ENCODE results near the gene RNF121. TPM values are rescaled to one million over a fixed set of nuclear protein-coding genes. Genes with fewer than 3 reads are reported as not detected.

Gene RNF121
- total and polyA plus RNA-seq, 2 of the 8 experiments (the other 6 are each of a cell fraction or from before 2014, with no cell fraction given) = 39.7 to 51.6 TPM

DNA sequence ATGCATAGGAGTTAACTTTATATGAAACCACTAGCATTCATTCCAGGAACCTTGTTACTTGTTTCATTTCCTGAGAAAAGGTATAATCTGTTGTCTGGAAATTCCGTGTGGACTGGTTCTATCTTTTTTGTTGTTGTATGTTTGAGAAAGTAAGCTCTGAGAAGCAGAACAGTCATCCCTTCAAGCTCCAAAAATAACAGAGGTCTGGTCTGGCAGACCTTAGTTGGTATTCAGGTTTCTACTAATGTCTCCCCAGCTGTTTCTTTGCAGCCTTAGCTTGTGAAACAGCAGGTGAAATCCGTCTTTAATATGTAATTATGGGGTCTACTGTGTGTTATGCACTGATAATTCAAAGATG, 2.4 kb downstream of the RNF121 start:
- Histone ChIP-seq H4K91ac (replicated peaks; ENCODE audit: insufficient read length, low read length) (no peak overlapping the region), H2AK5ac (ENCODE audit: low read depth, low read length) (no peak overlapping the region), H4K8ac (ENCODE audit: extremely low read depth, insufficient read depth, low read length) (no peak overlapping the region), H2BK5ac (ENCODE audit: low read depth, low read length) (no peak overlapping the region), H3K9me3 (ENCODE audit: insufficient read depth in 2 of 2, low read depth in 1 of 2, low read length in 1 of 2) (no peaks in the 10 kb centered on the region), H3K14ac (ENCODE audit: insufficient read length) (no peak overlapping the region), H3K27ac (ENCODE audit: low read depth, low read length) (no peak overlapping the region), H3K23ac (ENCODE audit: insufficient read length) (no peak overlapping the region), H2BK15ac (ENCODE audit: low read length) (no peak overlapping the region), H3K27me3 (replicated peaks in 1 of 4; ENCODE audit: control insufficient read depth in 3 of 4, extremely low read depth in 1 of 4, insufficient read depth in 3 of 4, low read length in 3 of 4) (no peaks in the 10 kb centered on the region), H3K4ac (replicated peaks; ENCODE audit: insufficient read length, low read depth, low read length) (no peak overlapping the region), H3K56ac (replicated peaks; ENCODE audit: insufficient read length, low read depth, low read length) (no peak overlapping the region), H3K4me2 (ENCODE audit: insufficient read depth in 1 of 2, low read depth in 2 of 2, low read length in 2 of 2) (no peak overlapping the region), H2BK12ac (ENCODE audit: low read depth, low read length) (no peak overlapping the region), H3K79me2 (ENCODE audit: control insufficient read depth in 1 of 2, insufficient read depth in 2 of 2, low read length in 2 of 2) (peaks cover 23 to 76% of the 10 kb centered on the region in 2 experiments), H3K36me3 (ENCODE audit: control insufficient read depth in 2 of 4, insufficient read depth in 4 of 4, low read length in 3 of 4) (no peaks in the 10 kb centered on the region; a peak in 1 of 8 replicates), H3K4me3 (ENCODE audit: extremely low read depth in 1 of 4, insufficient read depth in 2 of 4, low read depth in 3 of 4, low read length in 4 of 4) (no peak overlapping the region), H2BK120ac (replicated peaks; ENCODE audit: low read depth, low read length) (no peak overlapping the region), H3K4me1 (replicated peaks in 1 of 4; ENCODE audit: control insufficient read depth in 3 of 4, insufficient read depth in 4 of 4, low read length in 3 of 4) (peaks cover 0 to 4% (median 0%) of the 10 kb centered on the region in 4 experiments; a peak in 2 of 7 replicates), H3K23me2 (ENCODE audit: low read depth, low read length) (peaks cover 13% of the 10 kb centered on the region), H3K9ac (replicated peaks in 1 of 4; ENCODE audit: extremely low read depth in 1 of 4, low read depth in 3 of 4, low read length in 3 of 4) (no peak overlapping the region), H3K79me1 (ENCODE audit: low read depth, low read length) (peaks cover 4% of the 10 kb centered on the region), H4K20me1 (replicated peaks in 1 of 2; ENCODE audit: control insufficient read depth in 1 of 2, insufficient read depth in 2 of 2, low read length in 2 of 2) (peaks cover 10 to 11% of the 10 kb centered on the region in 2 experiments), H4K5ac (ENCODE audit: insufficient read length, low read depth, low read length) (no peak overlapping the region), H2BK20ac (ENCODE audit: low read length) (no peak overlapping the region), H3K18ac (ENCODE audit: extremely low read depth, low read length) (no peak overlapping the region), H2AFZ (ENCODE audit: low read length) (no peak overlapping the region)
- CTCF ChIA-PET (ENCODE audit: partially characterized antibody) = interaction anchor here (1.1 to 2.2 kb wide), 2 partner anchors 46 to 83 kb away, joined by 3 to 6 read pairs; no protein-coding TSS in a partner anchor
- 77% methylated on average over 2 of the region's 2 CpGs; no CpG with 5 or more reads in 1 of the 2 experiments for WGBS, 2 experiments (ENCODE audit: extremely low coverage in 1 of 2, insufficient coverage in 1 of 2, insufficient read length in 1 of 2, insufficient replicate concordance in 2 of 2, low coverage in 1 of 2, low lambda C conversion rate in 2 of 2, missing lambda C conversion rate in 1 of 2)
- FAIRE-seq = no peak
- TF ChIP-seq, protein P1, sequence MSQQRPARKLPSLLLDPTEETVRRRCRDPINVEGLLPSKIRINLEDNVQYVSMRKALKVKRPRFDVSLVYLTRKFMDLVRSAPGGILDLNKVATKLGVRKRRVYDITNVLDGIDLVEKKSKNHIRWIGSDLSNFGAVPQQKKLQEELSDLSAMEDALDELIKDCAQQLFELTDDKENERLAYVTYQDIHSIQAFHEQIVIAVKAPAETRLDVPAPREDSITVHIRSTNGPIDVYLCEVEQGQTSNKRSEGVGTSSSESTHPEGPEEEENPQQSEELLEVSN (IDR thresholded peaks at IDR 0.05) = no peak
- TF ChIP-seq ASH2L (IDR thresholded peaks at IDR 0.05; ENCODE audit: low read length) (no peak), RBBP5 (IDR thresholded peaks at IDR 0.05; ENCODE audit: borderline replicate concordance, low read depth, low read length) (no peak)
- POLR2A ChIA-PET (ENCODE audit: partially characterized antibody) = no interaction called here
- DNase-seq (ENCODE audit: low read depth in 1 of 2, low spot score in 2 of 2) = no peak

All from H1 (cell line).